GM19455 (cell line): ENCODE results near the gene ZBTB43.

Experiments used
- ATAC-seq: cut with Tn5 transposase; IDR thresholded peaks from one replicate; pipeline ENCODE4 v1.9.1; 2021; ENCODE audit not compliant: unreplicated experiment

Gene ZBTB43

GRCh38 chr9:126827227-126827626 is 22.4 kb downstream of the ZBTB43 start:
- no peak for ATAC-seq

GRCh38 chr9:126829035-126829434 is 24.2 kb downstream of the ZBTB43 start:
- ATAC-seq: no peak

- ATAC-seq: no peak
Measured at GRCh38 chr9:126830827-126831226, 26.0 kb downstream of the ZBTB43 start.

GRCh38 chr9:126832440-126832839 is 27.6 kb downstream of the ZBTB43 start:
- no peak for ATAC-seq

- no peak for ATAC-seq
Measured at GRCh38 chr9:126833020-126833419, 28.2 kb downstream of the ZBTB43 start.

- ATAC-seq: no peak
Measured at GRCh38 chr9:126833710-126834345, 29.0 kb downstream of the ZBTB43 start.

- ATAC-seq: no peak
Measured at GRCh38 chr9:126834672-126835071, 29.8 kb downstream of the ZBTB43 start.

- no peak for ATAC-seq
Measured at GRCh38 chr9:126836216-126836615, 31.4 kb downstream of the ZBTB43 start.

- ATAC-seq: no peak
Measured at GRCh38 chr9:126838055-126838811, 33.4 kb downstream of the ZBTB43 start.

GRCh38 chr9:126838895-126839294 is 34.1 kb downstream of the ZBTB43 start:
- ATAC-seq: peak; percentile 40

GRCh38 chr9:126839301-126839700 is 34.5 kb downstream of the ZBTB43 start:
- ATAC-seq: peak; percentile 11

GRCh38 chr9:126842220-126842842 is 37.5 kb downstream of the ZBTB43 start:
- ATAC-seq: no peak

GRCh38 chr9:126842977-126843799 is 38.3 kb downstream of the ZBTB43 start:
- no peak for ATAC-seq

GRCh38 chr9:126844085-126844484 is 39.2 kb downstream of the ZBTB43 start:
- no peak for ATAC-seq

GRCh38 chr9:126847051-126847450 is 42.2 kb downstream of the ZBTB43 start:
- no peak for ATAC-seq

- no peak for ATAC-seq
Measured at GRCh38 chr9:126849591-126850225, 44.9 kb downstream of the ZBTB43 start.

GRCh38 chr9:126851286-126851880 is 46.5 kb downstream of the ZBTB43 start:
- no peak for ATAC-seq

GRCh38 chr9:126852086-126852688 is 47.3 kb downstream of the ZBTB43 start:
- no peak for ATAC-seq

GRCh38 chr9:126853667-126854066 is 48.8 kb downstream of the ZBTB43 start:
- no peak for ATAC-seq

GRCh38 chr9:126854734-126855133 is 49.9 kb downstream of the ZBTB43 start:
- no peak for ATAC-seq
